Fibroblast of lung (primary cell): ENCODE measurements around the gene MYNN.

ENCODE experiments used
- EZH2 ChIP-seq: IDR thresholded peaks from 2 replicates; pipeline ENCODE4 v1.5.1; 2012; ENCODE audit warnings: low read length, control low read depth, mild to moderate bottlenecking; ENCODE audit errors: missing control alignments
- TF ChIP-seq, protein P1 (sequence below), 2 donors: IDR thresholded peaks in 1 of 2; conservative IDR thresholded peaks in 1 of 2; 1 replicate in 1 of 2; 2 replicates in 1 of 2; pipeline ENCODE4 v1.5.1; 2011 to 2012; ENCODE audit warnings: low read length in 2 of 2, control low read depth in 1 of 2, inconsistent platforms in 1 of 2, low read depth in 1 of 2, mild to moderate bottlenecking in 1 of 2

DNA sequence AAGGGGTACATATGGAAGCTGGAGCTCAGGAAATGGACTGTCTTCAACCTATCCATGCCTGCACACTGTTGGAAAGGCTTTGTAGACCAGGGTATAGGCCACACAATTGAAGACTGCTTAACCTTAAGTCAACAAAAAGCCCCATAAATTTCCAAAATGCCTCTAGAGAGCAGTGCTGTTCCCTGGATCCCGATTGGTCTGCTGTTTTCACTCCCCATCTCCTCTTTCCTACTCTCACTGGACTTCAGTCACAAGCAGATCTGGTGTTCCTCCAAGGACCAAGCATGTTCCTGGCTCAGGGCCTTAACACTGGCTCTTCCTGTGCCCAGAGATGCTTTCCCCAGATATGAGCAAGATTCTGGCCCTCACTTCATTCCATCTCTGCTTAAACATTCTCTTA, 62.3 kb downstream of the MYNN start:
- TF ChIP-seq, protein P1, sequence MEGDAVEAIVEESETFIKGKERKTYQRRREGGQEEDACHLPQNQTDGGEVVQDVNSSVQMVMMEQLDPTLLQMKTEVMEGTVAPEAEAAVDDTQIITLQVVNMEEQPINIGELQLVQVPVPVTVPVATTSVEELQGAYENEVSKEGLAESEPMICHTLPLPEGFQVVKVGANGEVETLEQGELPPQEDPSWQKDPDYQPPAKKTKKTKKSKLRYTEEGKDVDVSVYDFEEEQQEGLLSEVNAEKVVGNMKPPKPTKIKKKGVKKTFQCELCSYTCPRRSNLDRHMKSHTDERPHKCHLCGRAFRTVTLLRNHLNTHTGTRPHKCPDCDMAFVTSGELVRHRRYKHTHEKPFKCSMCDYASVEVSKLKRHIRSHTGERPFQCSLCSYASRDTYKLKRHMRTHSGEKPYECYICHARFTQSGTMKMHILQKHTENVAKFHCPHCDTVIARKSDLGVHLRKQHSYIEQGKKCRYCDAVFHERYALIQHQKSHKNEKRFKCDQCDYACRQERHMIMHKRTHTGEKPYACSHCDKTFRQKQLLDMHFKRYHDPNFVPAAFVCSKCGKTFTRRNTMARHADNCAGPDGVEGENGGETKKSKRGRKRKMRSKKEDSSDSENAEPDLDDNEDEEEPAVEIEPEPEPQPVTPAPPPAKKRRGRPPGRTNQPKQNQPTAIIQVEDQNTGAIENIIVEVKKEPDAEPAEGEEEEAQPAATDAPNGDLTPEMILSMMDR (conservative IDR thresholded peaks at IDR 0.05 in 1 of 2, IDR thresholded peaks at IDR 0.05 in 1 of 2; ENCODE audit: low read depth in 1 of 2, low read length in 2 of 2): no peak
- no peak for TF ChIP-seq EZH2
